ENCODE measurements around the gene PPP2R2B. TPM values are rescaled to one million over a fixed set of nuclear protein-coding genes. Genes with fewer than 3 reads are reported as not detected.

The PPP2R2B gene
- total RNA-seq, 2 donors from 2014 or later: 9.5 to 29.8 TPM

DNA sequence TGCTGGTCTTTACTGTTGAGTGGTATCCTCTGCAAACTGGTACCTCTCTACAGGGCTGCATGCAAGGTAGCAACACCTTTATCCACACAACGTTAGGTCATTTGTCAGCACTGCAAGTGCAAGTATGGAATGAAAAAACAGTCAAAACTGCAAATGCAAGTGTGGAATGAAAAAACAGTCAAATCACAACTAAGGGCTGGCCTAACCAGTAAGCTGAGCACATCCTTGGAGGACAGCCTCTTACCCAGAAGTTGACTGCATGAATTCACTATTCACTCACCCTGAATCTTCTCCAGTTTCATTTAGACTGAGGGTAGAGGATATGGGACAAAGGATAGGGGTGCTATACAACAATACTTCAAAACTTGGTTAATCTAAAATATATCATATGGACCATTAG is 158.4 kb downstream of the PPP2R2B start:
- H3K36me3 ChIP-seq: no peaks in the 10 kb centered on the region
- peaks cover 10 to 43% of the 10 kb centered on the region in 2 donors for H3K4me1 ChIP-seq (ENCODE audit: control insufficient read depth in 1 of 2, low read depth in 2 of 2)
- ATAC-seq (ENCODE audit: insufficient number of reproducible peaks, low FRiP score, low read depth): no peak
- H3K27me3 ChIP-seq (replicated peaks; ENCODE audit: insufficient read depth): no peaks in the 10 kb centered on the region
- no peak overlapping the region for H3K4me3 ChIP-seq
- DNase-seq (ENCODE audit: low spot score): no peak
- no peak overlapping the region for H3K27ac ChIP-seq
- no peak for TF ChIP-seq CTCF (IDR thresholded peaks at IDR 0.05)
- no peaks in the 10 kb centered on the region for H3K9me3 ChIP-seq

DNA sequence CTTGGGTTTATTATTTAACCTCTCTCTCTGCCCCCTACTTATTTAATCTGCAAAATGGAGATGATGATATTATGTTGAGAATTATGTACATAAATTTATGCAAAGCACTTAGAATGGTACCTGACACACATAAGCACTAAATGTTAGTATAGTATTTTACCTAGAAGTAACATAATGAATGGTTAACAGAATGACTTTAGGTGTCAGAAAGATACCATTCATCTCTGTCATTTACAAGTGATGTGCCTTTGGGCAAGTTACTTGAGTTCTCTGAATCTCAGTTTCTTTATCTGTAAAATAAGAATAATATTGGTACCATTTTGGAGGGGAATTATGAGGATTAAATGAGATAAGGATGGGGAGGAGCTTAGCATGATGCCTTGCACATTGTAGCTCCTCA is 159.4 kb downstream of the PPP2R2B start:
- no peak for TF ChIP-seq CTCF (IDR thresholded peaks at IDR 0.05)
- no peaks in the 10 kb centered on the region for H3K27me3 ChIP-seq (replicated peaks; ENCODE audit: insufficient read depth)
- no peaks in the 10 kb centered on the region for H3K36me3 ChIP-seq
- no peak overlapping the region for H3K27ac ChIP-seq
- no peaks in the 10 kb centered on the region for H3K9me3 ChIP-seq
- ATAC-seq (ENCODE audit: insufficient number of reproducible peaks, low FRiP score, low read depth): no peak
- H3K4me1 ChIP-seq (ENCODE audit: control insufficient read depth in 1 of 2, low read depth in 2 of 2): peaks cover 10 to 35% of the 10 kb centered on the region in 2 donors
- no peak for DNase-seq (ENCODE audit: low spot score)
- no peak overlapping the region for H3K4me3 ChIP-seq

DNA sequence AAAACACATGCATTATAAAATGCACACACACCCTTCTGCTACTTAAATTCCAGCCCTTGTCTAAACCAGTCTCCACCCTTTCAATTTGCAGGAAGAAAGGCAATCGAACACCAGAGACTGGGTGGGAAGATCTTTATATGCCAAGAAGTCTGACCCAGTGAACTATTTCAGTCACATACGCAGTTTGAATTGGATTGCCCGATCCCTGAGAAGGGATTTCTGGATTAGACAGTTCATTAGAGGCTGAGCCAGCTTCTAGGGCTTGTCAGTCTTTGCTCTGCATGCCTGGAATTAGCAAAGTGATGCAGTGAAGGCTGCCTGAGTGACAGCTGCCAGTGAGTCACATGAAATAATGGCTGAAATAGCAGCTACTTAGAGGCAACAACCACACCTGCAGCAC is 159.9 kb downstream of the PPP2R2B start:
- no peak for TF ChIP-seq CTCF (IDR thresholded peaks at IDR 0.05)
- ATAC-seq (ENCODE audit: insufficient number of reproducible peaks, low FRiP score, low read depth): no peak
- no peak overlapping the region for H3K4me3 ChIP-seq
- no peak for DNase-seq (ENCODE audit: low spot score)
- no peaks in the 10 kb centered on the region for H3K27me3 ChIP-seq (replicated peaks; ENCODE audit: insufficient read depth)
- no peaks in the 10 kb centered on the region for H3K9me3 ChIP-seq
- no peak overlapping the region for H3K27ac ChIP-seq
- no peaks in the 10 kb centered on the region for H3K36me3 ChIP-seq
- peaks cover 10 to 35% of the 10 kb centered on the region in 2 donors for H3K4me1 ChIP-seq (ENCODE audit: control insufficient read depth in 1 of 2, low read depth in 2 of 2)

DNA sequence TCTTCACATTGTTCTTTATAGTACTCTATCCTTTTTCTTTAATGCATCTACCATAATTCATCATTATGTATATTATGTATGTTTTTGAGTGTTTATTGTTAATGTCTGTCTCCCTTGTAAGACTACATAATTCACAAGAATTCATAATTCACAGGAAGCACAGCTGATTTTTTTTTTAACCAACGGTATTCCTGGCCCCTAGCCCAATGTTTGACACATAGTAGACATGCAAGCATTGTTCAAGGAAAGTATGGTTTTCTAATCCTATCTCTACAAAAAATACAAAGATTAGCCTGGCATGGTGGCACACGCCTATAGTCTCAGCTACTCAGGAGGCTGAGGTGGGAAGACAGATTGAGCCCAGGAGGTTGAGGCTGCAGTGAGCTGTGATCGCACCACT is 160.6 kb downstream of the PPP2R2B start:
- no peak for ATAC-seq (ENCODE audit: insufficient number of reproducible peaks, low FRiP score, low read depth)
- H3K4me3 ChIP-seq: no peak overlapping the region
- no peaks in the 10 kb centered on the region for H3K9me3 ChIP-seq
- H3K27ac ChIP-seq: no peak overlapping the region
- TF ChIP-seq CTCF (IDR thresholded peaks at IDR 0.05): no peak
- peaks cover 10 to 35% of the 10 kb centered on the region in 2 donors for H3K4me1 ChIP-seq (ENCODE audit: control insufficient read depth in 1 of 2, low read depth in 2 of 2)
- H3K36me3 ChIP-seq: no peaks in the 10 kb centered on the region
- no peak for DNase-seq (ENCODE audit: low spot score)
- H3K27me3 ChIP-seq (replicated peaks; ENCODE audit: insufficient read depth): no peaks in the 10 kb centered on the region

DNA sequence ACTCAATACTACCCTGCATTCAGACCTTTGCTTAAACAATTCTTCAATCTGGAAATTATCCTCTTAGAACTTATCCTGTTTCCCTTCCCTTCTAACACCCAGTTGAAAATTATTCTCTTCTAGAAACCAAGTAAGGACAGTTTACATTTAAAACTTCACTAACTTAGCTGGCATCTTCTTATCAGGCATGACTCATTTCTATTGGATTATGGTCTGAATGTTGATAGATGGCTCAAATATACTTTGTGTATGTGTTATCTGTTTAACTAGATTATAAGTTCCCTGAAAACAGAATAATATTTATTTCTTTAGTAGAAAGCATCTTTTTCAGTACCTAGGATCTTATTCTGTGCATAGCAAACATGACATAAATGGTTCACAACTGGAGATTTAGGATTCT is 161.9 kb downstream of the PPP2R2B start:
- no peaks in the 10 kb centered on the region for H3K9me3 ChIP-seq
- ATAC-seq (ENCODE audit: insufficient number of reproducible peaks, low FRiP score, low read depth): no peak
- H3K27ac ChIP-seq: no peak overlapping the region
- no peaks in the 10 kb centered on the region for H3K27me3 ChIP-seq (replicated peaks; ENCODE audit: insufficient read depth)
- peaks cover 6 to 26% of the 10 kb centered on the region in 2 donors for H3K4me1 ChIP-seq (ENCODE audit: control insufficient read depth in 1 of 2, low read depth in 2 of 2)
- H3K4me3 ChIP-seq: no peak overlapping the region
- no peaks in the 10 kb centered on the region for H3K36me3 ChIP-seq
- DNase-seq (ENCODE audit: low spot score): no peak
- no peak for TF ChIP-seq CTCF (IDR thresholded peaks at IDR 0.05)

Measured in thoracic aorta (tissue), 2 donors.